HG03442 (cell line): ENCODE measurements around the gene SLC44A2.

Experiments used
- ATAC-seq: cut with Tn5 transposase; IDR thresholded peaks from one replicate; pipeline ENCODE4 v1.9.1; 2021; ENCODE audit warnings: mild to moderate bottlenecking, moderate library complexity; ENCODE audit not compliant: unreplicated experiment

The SLC44A2 gene

DNA sequence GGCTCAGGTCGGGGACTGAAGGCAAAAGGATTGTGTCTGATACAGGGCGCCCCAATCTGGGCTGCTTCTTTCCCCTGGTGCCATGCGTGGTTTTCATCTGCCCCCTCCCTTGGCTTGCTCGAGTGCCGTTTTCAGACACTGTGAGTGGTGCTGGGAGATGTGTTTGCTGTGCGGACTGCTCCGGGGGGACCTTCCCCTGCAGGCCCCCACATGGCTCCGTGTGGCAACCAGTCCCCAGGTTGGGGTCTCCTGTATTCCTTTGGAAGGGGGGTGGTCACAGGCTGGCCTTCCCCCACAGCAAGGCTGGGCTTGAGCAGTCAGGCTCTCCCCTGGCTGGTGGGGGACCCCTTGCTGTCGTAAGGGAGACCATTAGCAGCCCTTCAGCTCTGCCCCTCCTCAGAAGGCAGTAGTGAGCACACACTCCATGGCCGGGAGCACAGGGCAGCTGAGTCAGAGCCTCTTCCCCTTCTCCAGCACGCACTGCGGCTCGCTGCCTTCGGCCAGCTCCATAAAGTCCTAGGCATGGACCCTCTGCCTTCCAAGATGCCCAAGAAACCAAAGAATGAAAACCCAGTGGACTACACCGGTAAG lies 55.3 kb downstream of the SLC44A2 start:
- no peak for ATAC-seq

DNA sequence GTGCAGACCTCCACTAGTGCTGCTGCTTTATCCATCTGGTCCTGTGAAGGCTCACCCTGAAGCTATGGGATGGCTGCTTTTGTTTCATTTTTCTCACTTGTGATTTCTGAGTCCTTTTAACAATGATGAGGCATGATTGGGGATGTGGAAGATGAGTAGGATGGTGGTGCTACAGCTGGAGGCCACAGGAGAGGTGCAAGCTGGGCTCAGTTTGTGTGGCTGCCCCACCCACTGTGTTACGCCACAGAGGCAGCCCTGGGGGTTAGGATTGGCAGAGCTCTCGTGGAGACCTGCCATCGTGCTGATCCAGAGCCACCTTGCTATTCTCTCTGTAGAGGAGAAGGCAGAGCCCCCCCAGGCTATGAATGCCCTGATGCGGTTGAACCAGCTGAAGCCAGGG lies 56.3 kb downstream of the SLC44A2 start:
- ATAC-seq = no peak

- no peak for ATAC-seq
Observed at GRCh38 chr19:10682397-10683063, 57.2 kb downstream of the SLC44A2 start.

- ATAC-seq = no peak
Observed at GRCh38 chr19:10683064-10683426, 57.7 kb downstream of the SLC44A2 start.

GRCh38 chr19:10683582-10683981 lies 58.2 kb downstream of the SLC44A2 start:
- no peak for ATAC-seq

GRCh38 chr19:10685210-10685609 lies 59.9 kb downstream of the SLC44A2 start:
- no peak for ATAC-seq

GRCh38 chr19:10686193-10686592 lies 60.8 kb downstream of the SLC44A2 start:
- ATAC-seq = no peak

GRCh38 chr19:10686661-10687517 lies 61.5 kb downstream of the SLC44A2 start:
- ATAC-seq = no peak

DNA sequence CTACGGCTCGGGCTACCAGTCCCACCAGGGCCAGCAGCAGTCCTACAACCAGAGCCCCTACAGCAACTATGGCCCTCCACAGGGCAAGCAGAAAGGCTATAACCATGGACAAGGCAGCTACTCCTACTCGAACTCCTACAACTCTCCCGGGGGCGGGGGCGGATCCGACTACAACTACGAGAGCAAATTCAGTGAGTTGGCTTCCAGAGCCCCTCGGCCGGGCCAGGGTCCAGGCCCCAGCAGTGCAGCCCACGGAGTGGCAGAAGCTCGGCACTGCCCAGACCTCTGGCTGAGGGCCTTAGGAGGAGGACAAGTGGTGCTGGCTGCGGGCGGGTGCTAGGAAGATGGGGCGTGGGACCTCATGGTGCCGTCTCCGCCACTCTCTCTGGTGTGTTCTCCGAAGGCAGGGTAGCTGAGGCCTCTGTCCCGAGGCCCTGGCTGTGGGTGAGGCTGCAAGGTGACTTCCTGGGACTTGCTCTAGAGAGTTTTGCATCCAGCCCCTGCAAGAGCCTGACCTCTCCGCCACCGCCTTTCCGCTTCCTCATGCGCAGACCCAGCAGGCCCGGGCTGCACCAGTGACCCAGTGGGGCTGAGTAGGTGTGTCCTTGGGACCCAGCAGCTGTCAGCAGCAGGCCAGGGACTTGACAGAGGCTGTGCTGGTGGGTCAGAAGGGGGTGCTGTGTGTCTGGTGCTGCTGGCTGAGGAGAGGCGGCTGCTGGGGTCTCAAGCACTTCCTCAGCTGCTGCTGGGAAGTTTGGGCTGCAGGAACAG lies 62.4 kb downstream of the SLC44A2 start:
- ATAC-seq = no peak

- ATAC-seq = no peak
Observed at GRCh38 chr19:10688545-10689280, 63.4 kb downstream of the SLC44A2 start.

DNA sequence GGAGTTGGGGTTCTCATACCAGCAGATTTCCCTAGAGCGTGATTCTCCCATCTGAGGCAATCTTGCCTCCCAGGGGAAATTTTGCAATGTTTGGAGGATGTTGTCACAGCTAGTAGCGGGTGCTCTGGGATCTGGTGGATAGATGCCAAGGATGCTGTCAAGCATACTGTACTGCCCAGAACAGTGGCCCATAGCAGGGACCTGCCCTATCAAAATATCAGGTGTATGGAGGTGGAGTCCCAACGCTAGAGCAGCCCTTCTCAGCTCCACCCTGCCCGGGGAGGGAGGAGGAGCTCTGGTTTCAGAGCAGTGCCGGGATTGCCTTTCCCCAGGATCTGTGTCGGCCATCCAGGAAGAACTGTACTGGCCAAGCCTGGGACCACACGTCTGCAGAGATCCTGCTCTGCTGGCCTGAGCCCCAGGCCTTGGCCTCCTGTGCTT lies 65.0 kb downstream of the SLC44A2 start:
- ATAC-seq = no peak

DNA sequence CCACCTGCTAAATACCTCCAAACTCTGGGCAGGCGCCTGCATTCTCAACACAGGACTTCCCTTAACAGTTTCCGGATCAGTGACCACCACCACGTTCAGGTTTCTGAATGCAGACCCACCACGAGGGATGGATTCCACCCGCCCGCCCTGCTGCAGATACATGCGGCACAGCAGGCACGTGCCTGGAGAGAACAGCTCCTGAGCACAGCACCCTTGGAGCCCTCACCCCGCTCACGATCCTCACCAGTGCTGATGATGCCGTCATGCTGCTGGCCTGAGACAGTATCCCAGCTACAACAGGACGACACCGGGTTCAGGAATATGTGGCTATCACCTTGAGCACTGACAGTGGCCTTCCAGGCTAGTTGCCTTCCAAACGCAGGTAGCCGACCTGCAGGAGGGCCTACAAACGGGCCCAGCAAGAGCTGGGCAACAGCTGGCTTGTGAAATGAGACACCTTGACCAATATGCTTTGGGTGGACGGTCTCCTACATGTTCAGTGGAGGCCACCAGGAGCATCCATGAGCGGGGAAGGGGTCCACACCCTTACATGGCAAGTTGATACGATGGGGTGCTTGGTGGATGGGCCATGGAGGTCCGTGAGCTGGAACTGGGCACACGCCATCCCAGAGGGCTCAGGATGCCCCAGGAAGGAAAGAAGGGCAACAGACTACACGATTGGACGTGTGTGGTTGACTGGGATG lies 66.0 kb downstream of the SLC44A2 start:
- ATAC-seq = no peak

DNA sequence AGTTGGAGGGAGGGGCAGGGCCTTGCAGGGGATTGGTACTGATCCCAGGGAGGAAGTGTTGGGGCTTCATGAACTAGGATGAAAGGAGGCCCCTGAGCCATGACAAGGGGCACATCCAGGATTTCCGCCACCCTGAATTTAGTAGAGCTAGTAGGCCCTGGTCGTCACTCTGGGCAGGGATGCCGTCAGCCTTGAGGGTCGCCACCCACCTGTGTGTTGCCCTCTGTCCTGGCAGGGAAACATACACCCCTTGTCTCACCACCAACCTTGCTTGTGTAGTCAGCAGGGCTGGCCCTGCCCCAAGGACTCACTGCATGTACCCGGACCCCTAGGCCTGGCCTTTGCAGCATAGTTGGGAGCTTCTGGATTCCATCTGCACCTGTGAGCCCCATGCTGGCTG lies 66.5 kb downstream of the SLC44A2 start:
- no peak for ATAC-seq

GRCh38 chr19:10692673-10693264 lies 67.4 kb downstream of the SLC44A2 start:
- ATAC-seq = no peak
